Measurements from ENCODE around the gene DHX32.

Gene DHX32

GRCh38 chr10:125801574-125801973 lies 79.5 kb downstream of the DHX32 start:
- no peak for FAIRE-seq

- no peak for FAIRE-seq
These were observed 81.5 kb downstream of the DHX32 start for GRCh38 chr10:125799451-125800182.

GRCh38 chr10:125797994-125798662 lies 83.0 kb downstream of the DHX32 start:
- no peak for FAIRE-seq

- no peak for FAIRE-seq
These were observed 83.7 kb downstream of the DHX32 start for GRCh38 chr10:125797424-125797823.

GRCh38 chr10:125795637-125796190 lies 85.4 kb downstream of the DHX32 start:
- FAIRE-seq, result no peak

- FAIRE-seq, result no peak
These were observed 86.0 kb downstream of the DHX32 start for GRCh38 chr10:125795128-125795527.

- FAIRE-seq, result no peak
These were observed 88.5 kb downstream of the DHX32 start for GRCh38 chr10:125792342-125793300.

GRCh38 chr10:125788156-125789034 lies 92.7 kb downstream of the DHX32 start:
- FAIRE-seq, result no peak
